ENCODE results near the gene MLYCD.

The MLYCD gene

GRCh38 chr16:83933885-83934683 lies 35.2 kb downstream of the MLYCD start:
- no peaks in the 10 kb centered on the region for H3K9me3 ChIP-seq (ENCODE audit: control insufficient read depth in 2 of 2, low read length in 2 of 2)
- H3K4me3 ChIP-seq (ENCODE audit: low read length in 2 of 2): no peak overlapping the region
- H3K36me3 ChIP-seq (ENCODE audit: control insufficient read depth in 2 of 2, insufficient read depth in 2 of 2, low read length in 2 of 2): peaks cover 0 to 4% of the 10 kb centered on the region in 2 donors
- H3K4me1 ChIP-seq (ENCODE audit: control insufficient read depth, insufficient read depth, low read length): no peaks in the 10 kb centered on the region
- H3K9ac ChIP-seq (ENCODE audit: low read length in 2 of 2): no peak overlapping the region
- no peak overlapping the region for H3K27ac ChIP-seq (ENCODE audit: low read length)
- H3K27me3 ChIP-seq (ENCODE audit: control insufficient read depth in 1 of 2, insufficient read depth in 2 of 2, low read length in 2 of 2): no peaks in the 10 kb centered on the region

- Histone ChIP-seq H3K9me3 (ENCODE audit: control insufficient read depth in 2 of 2, low read length in 2 of 2) (no peaks in the 10 kb centered on the region), H3K36me3 (ENCODE audit: control insufficient read depth in 2 of 2, insufficient read depth in 2 of 2, low read length in 2 of 2) (peaks cover 0 to 4% of the 10 kb centered on the region in 2 donors), H3K4me1 (ENCODE audit: control insufficient read depth, insufficient read depth, low read length) (no peaks in the 10 kb centered on the region), H3K9ac (ENCODE audit: low read length in 2 of 2) (no peak overlapping the region), H3K27me3 (ENCODE audit: control insufficient read depth in 1 of 2, insufficient read depth in 2 of 2, low read length in 2 of 2) (no peaks in the 10 kb centered on the region), H3K27ac (ENCODE audit: low read length) (no peak overlapping the region), H3K4me3 (ENCODE audit: low read length in 2 of 2) (no peak overlapping the region)
Observed at GRCh38 chr16:83934684-83934977, 35.7 kb downstream of the MLYCD start.

GRCh38 chr16:83935005-83935857 lies 36.3 kb downstream of the MLYCD start:
- Histone ChIP-seq H3K27ac (ENCODE audit: low read length) (no peak overlapping the region), H3K4me3 (ENCODE audit: low read length in 2 of 2) (no peak overlapping the region), H3K9ac (ENCODE audit: low read length in 2 of 2) (no peak overlapping the region), H3K9me3 (ENCODE audit: control insufficient read depth in 2 of 2, low read length in 2 of 2) (no peaks in the 10 kb centered on the region), H3K27me3 (ENCODE audit: control insufficient read depth in 1 of 2, insufficient read depth in 2 of 2, low read length in 2 of 2) (no peaks in the 10 kb centered on the region), H3K4me1 (ENCODE audit: control insufficient read depth, insufficient read depth, low read length) (no peaks in the 10 kb centered on the region), H3K36me3 (ENCODE audit: control insufficient read depth in 2 of 2, insufficient read depth in 2 of 2, low read length in 2 of 2) (peaks cover 0 to 4% of the 10 kb centered on the region in 2 donors)

GRCh38 chr16:83935858-83936255 lies 36.9 kb downstream of the MLYCD start:
- no peak overlapping the region for H3K4me3 ChIP-seq (ENCODE audit: low read length in 2 of 2)
- H3K27ac ChIP-seq (ENCODE audit: low read length): no peak overlapping the region
- no peaks in the 10 kb centered on the region for H3K9me3 ChIP-seq (ENCODE audit: control insufficient read depth in 2 of 2, low read length in 2 of 2)
- H3K27me3 ChIP-seq (ENCODE audit: control insufficient read depth in 1 of 2, insufficient read depth in 2 of 2, low read length in 2 of 2): no peaks in the 10 kb centered on the region
- no peak overlapping the region for H3K9ac ChIP-seq (ENCODE audit: low read length in 2 of 2)
- no peaks in the 10 kb centered on the region for H3K4me1 ChIP-seq (ENCODE audit: control insufficient read depth, insufficient read depth, low read length)
- H3K36me3 ChIP-seq (ENCODE audit: control insufficient read depth in 2 of 2, insufficient read depth in 2 of 2, low read length in 2 of 2): peaks cover 0 to 4% of the 10 kb centered on the region in 2 donors

GRCh38 chr16:83936581-83937165 lies 37.8 kb downstream of the MLYCD start:
- no peaks in the 10 kb centered on the region for H3K9me3 ChIP-seq (ENCODE audit: control insufficient read depth in 2 of 2, low read length in 2 of 2)
- no peak overlapping the region for H3K4me3 ChIP-seq (ENCODE audit: low read length in 2 of 2)
- H3K4me1 ChIP-seq (ENCODE audit: control insufficient read depth, insufficient read depth, low read length): no peaks in the 10 kb centered on the region
- H3K36me3 ChIP-seq (ENCODE audit: control insufficient read depth in 2 of 2, insufficient read depth in 2 of 2, low read length in 2 of 2): peaks cover 0 to 4% of the 10 kb centered on the region in 2 donors
- no peak overlapping the region for H3K9ac ChIP-seq (ENCODE audit: low read length in 2 of 2)
- H3K27me3 ChIP-seq (ENCODE audit: control insufficient read depth in 1 of 2, insufficient read depth in 2 of 2, low read length in 2 of 2): no peaks in the 10 kb centered on the region
- H3K27ac ChIP-seq (ENCODE audit: low read length): no peak overlapping the region

GRCh38 chr16:83937267-83937666 lies 38.4 kb downstream of the MLYCD start:
- Histone ChIP-seq H3K9me3 (ENCODE audit: control insufficient read depth in 2 of 2, low read length in 2 of 2) (no peaks in the 10 kb centered on the region), H3K27ac (ENCODE audit: low read length) (no peak overlapping the region), H3K27me3 (ENCODE audit: control insufficient read depth in 1 of 2, insufficient read depth in 2 of 2, low read length in 2 of 2) (no peaks in the 10 kb centered on the region), H3K4me3 (ENCODE audit: low read length in 2 of 2) (no peak overlapping the region), H3K4me1 (ENCODE audit: control insufficient read depth, insufficient read depth, low read length) (no peaks in the 10 kb centered on the region), H3K9ac (ENCODE audit: low read length in 2 of 2) (no peak overlapping the region), H3K36me3 (ENCODE audit: control insufficient read depth in 2 of 2, insufficient read depth in 2 of 2, low read length in 2 of 2) (peaks cover 0 to 4% of the 10 kb centered on the region in 2 donors)

- no peaks in the 10 kb centered on the region for H3K9me3 ChIP-seq (ENCODE audit: control insufficient read depth in 2 of 2, low read length in 2 of 2)
- no peaks in the 10 kb centered on the region for H3K27me3 ChIP-seq (ENCODE audit: control insufficient read depth in 1 of 2, insufficient read depth in 2 of 2, low read length in 2 of 2)
- no peak overlapping the region for H3K9ac ChIP-seq (ENCODE audit: low read length in 2 of 2)
- H3K27ac ChIP-seq (ENCODE audit: low read length): no peak overlapping the region
- H3K36me3 ChIP-seq (ENCODE audit: control insufficient read depth in 2 of 2, insufficient read depth in 2 of 2, low read length in 2 of 2): peaks cover 0 to 4% of the 10 kb centered on the region in 2 donors
- H3K4me1 ChIP-seq (ENCODE audit: control insufficient read depth, insufficient read depth, low read length): no peaks in the 10 kb centered on the region
- no peak overlapping the region for H3K4me3 ChIP-seq (ENCODE audit: low read length in 2 of 2)
Observed at GRCh38 chr16:83937922-83938885, 39.3 kb downstream of the MLYCD start.

GRCh38 chr16:83939266-83939855 lies 40.4 kb downstream of the MLYCD start:
- Histone ChIP-seq H3K27ac (ENCODE audit: low read length) (no peak overlapping the region), H3K4me1 (ENCODE audit: control insufficient read depth, insufficient read depth, low read length) (no peaks in the 10 kb centered on the region), H3K36me3 (ENCODE audit: control insufficient read depth in 2 of 2, insufficient read depth in 2 of 2, low read length in 2 of 2) (peaks cover 0 to 4% of the 10 kb centered on the region in 2 donors), H3K9me3 (ENCODE audit: control insufficient read depth in 2 of 2, low read length in 2 of 2) (no peaks in the 10 kb centered on the region), H3K9ac (ENCODE audit: low read length in 2 of 2) (no peak overlapping the region), H3K4me3 (ENCODE audit: low read length in 2 of 2) (no peak overlapping the region), H3K27me3 (ENCODE audit: control insufficient read depth in 1 of 2, insufficient read depth in 2 of 2, low read length in 2 of 2) (no peaks in the 10 kb centered on the region)

GRCh38 chr16:83940119-83940518 lies 41.2 kb downstream of the MLYCD start:
- Histone ChIP-seq H3K9me3 (ENCODE audit: control insufficient read depth in 2 of 2, low read length in 2 of 2) (no peaks in the 10 kb centered on the region), H3K27ac (ENCODE audit: low read length) (no peak overlapping the region), H3K9ac (ENCODE audit: low read length in 2 of 2) (no peak overlapping the region), H3K4me1 (ENCODE audit: control insufficient read depth, insufficient read depth, low read length) (no peaks in the 10 kb centered on the region), H3K4me3 (ENCODE audit: low read length in 2 of 2) (no peak overlapping the region), H3K36me3 (ENCODE audit: control insufficient read depth in 2 of 2, insufficient read depth in 2 of 2, low read length in 2 of 2) (peaks cover 0 to 4% of the 10 kb centered on the region in 2 donors), H3K27me3 (ENCODE audit: control insufficient read depth in 1 of 2, insufficient read depth in 2 of 2, low read length in 2 of 2) (no peaks in the 10 kb centered on the region)
